Effector memory CD8-positive, alpha-beta T cell (primary cell): Measurements from ENCODE around the gene ERP44.
"Not testable (repeated sequence)": the region's sequence is repeated elsewhere in the genome, so short reads cannot be mapped to it uniquely, and the experiment has no call there.

Experiments
- ATAC-seq: fragments of 150-1000 bp; cut with Tn5 transposase; replicated peaks from 2 replicates; pipeline ENCODE4 v1.10.0; 2021; ENCODE audit warnings: mild to moderate bottlenecking, moderate library complexity
- DNase-seq, 3 experiments: peaks; one replicate each; pipeline ENCODE4 v3.0.0; 2021
- H3K27ac Mint-ChIP-seq, 2 donors: one replicate each; pipeline ENCODE4 v1.8.0; 2022; ENCODE audit warnings: mild to moderate bottlenecking in 2 of 2, mixed read lengths in 2 of 2, moderate library complexity in 2 of 2
- H3K27me3 Mint-ChIP-seq, 2 donors: one replicate each; pipeline ENCODE4 v1.8.0; 2022; ENCODE audit warnings: mixed read lengths in 2 of 2
- H3K36me3 Mint-ChIP-seq: one replicate; pipeline ENCODE4 v1.8.0; 2022; ENCODE audit warnings: mild to moderate bottlenecking, moderate library complexity, mixed read lengths; ENCODE audit not compliant: insufficient read depth
- H3K4me1 Mint-ChIP-seq, 2 donors: one replicate each; pipeline ENCODE4 v1.8.0; 2022; ENCODE audit warnings: low read depth in 2 of 2, mixed read lengths in 2 of 2
- H3K4me3 Mint-ChIP-seq, 2 donors: one replicate each; pipeline ENCODE4 v1.8.0; 2022; ENCODE audit warnings: mild to moderate bottlenecking in 2 of 2, mixed read lengths in 2 of 2, moderate library complexity in 2 of 2
- H3K9me3 Mint-ChIP-seq, 2 donors: one replicate each; pipeline ENCODE4 v1.8.0; 2022; ENCODE audit warnings: mixed read lengths in 2 of 2
- total RNA-seq, 9 experiments: gene quantifications; one replicate each; lab custom pipeline; 2026; lab: John Stamatoyannopoulos, UW

ERP44 gene
- 44.8 to 70.9 (median 64.7) reads per million in 9 experiments for total RNA-seq

DNA sequence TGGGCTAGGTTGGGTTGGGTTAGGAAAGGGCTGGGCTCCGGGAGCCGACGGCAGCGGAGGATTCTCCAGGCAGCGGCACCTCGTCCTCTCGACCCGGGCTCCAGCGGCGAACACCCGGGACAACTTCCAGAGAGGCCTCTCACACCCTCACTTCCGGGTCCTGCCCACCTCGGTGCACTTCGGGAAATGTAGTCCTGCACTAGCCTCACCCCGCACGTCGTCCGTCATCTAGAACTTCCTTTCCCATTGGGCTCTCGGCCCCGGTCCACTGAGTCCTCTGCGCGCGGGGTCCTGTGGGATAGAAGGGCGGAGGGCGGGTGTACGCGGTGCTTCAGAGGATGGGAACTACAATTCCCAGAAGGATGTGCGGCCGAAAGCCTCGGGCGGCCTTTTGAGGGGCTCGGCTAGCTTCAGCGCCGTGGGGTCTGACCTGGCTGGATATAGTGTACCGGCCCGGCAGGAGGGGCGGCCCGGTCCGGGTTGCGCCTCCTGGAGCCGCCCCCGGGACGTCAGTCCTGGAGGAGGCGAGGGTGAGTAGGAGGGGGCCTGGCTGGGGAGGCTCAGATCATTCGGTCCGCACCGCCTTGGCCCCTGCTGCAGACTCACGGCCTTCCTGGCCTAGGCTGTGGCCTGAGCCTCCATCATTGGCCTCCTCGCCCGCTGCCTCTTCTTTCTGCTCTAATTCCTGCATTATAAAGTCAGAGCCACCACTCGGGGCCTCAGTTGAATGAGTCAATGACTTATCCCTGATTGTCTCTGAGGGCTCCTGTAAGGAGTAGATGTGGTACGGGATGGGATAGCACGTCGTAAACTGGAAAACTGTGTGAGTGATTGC lies at the start of gene ERP44, which contains the start of gene INVS:
Gene ERP44 (minus strand): TSS at position 114 of the 835 bp plus-strand sequence. CDS start 160 bp downstream, outside the sequence.
Gene INVS (plus strand): TSS at position 357 of the 835 bp plus-strand sequence. CDS start 5,279 bp downstream, outside the sequence.
- Mint-ChIP-seq H3K36me3 (peaks cover 13% of the 10 kb centered on the region), H3K4me1 (peaks cover 24 to 34% of the 10 kb centered on the region in 2 donors), H3K27ac (peak within 1 kb of the TSS; percentile 97 to 99), H3K27me3 (no peaks in the 10 kb centered on the region), H3K4me3 (peak within 1 kb of the TSS; percentile 99 to 100), H3K9me3 (no peaks in the 10 kb centered on the region)
- peak; percentile 97 for ATAC-seq
- DNase-seq, result peak; percentile 95 to 96 (median 95)

DNA sequence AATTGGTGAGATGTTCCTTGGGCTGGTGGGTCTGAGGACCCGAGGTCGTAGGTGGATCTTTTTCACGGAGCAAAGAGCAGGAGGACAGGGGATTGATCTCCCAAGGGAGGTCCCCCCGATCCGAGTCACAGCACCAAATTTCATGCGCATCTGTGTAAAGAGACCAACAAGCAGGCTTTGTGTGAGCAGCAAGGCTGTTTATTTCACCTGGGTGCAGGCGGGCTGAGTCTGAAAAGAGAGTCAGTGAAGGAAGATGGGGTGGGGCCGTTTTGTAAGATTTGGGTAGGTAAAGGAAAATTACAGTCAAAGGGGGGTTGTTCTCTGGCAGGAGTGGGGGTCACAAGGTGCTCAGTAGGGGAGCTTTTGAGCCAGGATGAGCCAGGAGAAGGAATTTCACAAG lies 47.2 kb upstream of the ERP44 start:
- not testable (repeated sequence) for H3K27me3 Mint-ChIP-seq

DNA sequence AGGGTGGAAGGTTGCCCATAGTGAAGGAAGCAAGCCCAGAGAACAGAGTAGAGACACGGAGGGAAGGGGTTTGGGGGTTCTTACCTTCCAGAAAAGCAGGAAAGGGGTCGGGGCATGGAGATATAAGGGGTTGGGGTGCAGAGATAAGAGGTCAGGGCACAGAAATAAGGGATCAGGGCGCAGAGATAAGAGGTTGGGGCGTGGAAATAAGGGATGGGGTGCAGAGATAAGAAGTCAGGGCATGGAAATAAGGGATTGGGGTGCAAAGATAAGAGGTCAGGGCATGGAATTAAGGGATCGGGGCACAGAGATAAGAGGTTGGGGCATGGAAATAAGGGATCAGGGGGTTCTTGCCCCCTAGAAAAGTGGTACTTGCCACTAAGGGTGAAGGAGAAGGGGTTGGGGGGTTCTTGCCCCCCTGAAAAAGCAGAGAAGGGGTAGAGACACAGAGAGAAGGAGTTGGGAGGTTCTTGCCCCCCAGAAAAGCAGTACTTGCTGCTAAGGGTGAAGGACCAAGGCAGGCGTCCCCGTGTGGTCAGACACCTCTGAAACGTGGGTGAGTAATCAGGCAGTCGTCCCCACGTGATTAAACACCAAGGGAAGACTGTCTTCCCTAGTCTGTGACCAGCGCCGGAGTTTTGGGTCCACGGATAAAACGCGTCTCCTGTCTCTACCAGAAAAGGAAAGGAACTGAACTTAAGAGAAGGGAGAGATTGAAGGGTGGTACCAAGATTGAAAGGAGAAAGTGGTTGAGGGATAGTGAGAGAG lies 46.6 kb upstream of the ERP44 start:
- not testable (repeated sequence) for DNase-seq, H3K4me3 Mint-ChIP-seq, H3K9me3 Mint-ChIP-seq, H3K36me3 Mint-ChIP-seq, H3K27me3 Mint-ChIP-seq, ATAC-seq
- Mint-ChIP-seq H3K4me1 (peaks cover 0 to 13% of the 10 kb centered on the region in 2 donors), H3K27ac (peak overlapping the region in 1 of 2 donors; percentile 55)

More for the DNA sequence above, 47.2 kb upstream of the ERP44 start:
- not testable (repeated sequence) for H3K9me3 Mint-ChIP-seq, H3K4me3 Mint-ChIP-seq, H3K36me3 Mint-ChIP-seq, DNase-seq, ATAC-seq
- peak overlapping the region in 1 of 2 donors; percentile 55 for H3K27ac Mint-ChIP-seq
- H3K4me1 Mint-ChIP-seq, result peaks cover 0 to 13% of the 10 kb centered on the region in 2 donors

DNA sequence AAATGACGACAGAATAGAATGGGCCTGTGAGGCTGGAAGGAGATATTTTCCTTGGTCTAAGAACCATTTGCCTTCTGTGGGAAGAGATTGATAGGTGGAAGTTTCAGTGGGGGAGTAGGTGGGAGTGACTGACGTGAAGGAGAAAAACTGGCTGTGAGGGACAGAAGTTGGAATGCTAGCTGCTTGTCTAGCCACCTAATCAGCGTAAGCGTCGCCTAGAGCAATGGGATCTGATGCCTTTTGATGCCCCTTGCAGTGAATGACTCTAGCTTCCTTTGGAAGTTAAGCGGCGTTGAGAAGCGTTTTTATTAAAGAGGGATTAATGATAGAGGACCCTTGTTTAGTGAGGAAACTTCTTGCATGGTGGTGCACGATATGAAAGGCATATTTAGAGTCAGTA lies 43.1 kb upstream of the ERP44 start:
- not testable (repeated sequence) for H3K27ac Mint-ChIP-seq, H3K27me3 Mint-ChIP-seq, H3K4me3 Mint-ChIP-seq, H3K9me3 Mint-ChIP-seq, DNase-seq, H3K36me3 Mint-ChIP-seq, ATAC-seq
- H3K4me1 Mint-ChIP-seq, result peaks cover 0 to 13% of the 10 kb centered on the region in 2 donors

DNA sequence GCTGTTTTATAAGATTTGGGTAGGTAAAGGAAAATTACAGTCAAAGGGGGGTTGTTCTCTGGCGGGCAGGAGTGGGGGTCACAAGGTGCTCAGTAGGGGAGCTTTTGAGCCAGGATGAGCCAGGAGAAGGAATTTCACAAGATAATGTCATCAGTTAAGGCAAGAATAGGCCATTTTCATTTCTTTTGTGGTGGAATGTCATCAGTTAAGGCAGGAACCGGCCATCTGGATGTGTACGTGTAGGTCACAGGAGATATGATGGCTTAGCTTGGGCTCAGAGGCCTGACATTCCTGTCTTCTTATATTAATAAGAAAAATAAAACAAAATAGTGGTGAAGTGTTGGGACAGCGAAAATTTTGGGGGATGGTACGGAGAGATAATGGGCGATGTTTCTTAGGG lies 41.5 kb upstream of the ERP44 start:
- not testable (repeated sequence) for H3K4me1 Mint-ChIP-seq, H3K27ac Mint-ChIP-seq, H3K36me3 Mint-ChIP-seq, ATAC-seq, H3K9me3 Mint-ChIP-seq, H3K4me3 Mint-ChIP-seq, H3K27me3 Mint-ChIP-seq, DNase-seq

DNA sequence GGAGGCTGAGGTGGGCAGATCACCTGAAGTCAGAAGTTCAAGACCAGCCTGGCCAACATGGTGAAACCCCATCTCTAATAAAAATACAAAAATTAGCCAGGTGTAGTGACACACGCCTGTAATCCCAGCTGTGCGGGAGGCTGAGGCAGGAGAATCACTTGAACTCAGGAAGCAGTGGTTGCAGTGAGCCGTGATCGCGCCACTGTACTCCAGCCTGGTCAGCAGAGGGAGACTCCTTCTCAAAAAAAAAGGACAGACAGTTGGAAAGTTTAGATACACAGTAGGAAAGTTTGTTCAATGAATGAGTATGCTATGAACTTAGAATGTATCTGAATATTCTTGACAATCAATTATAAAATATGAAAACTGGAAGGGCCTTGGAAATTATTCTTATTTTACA lies 38.0 kb upstream of the ERP44 start:
- not testable (repeated sequence) for DNase-seq, H3K4me3 Mint-ChIP-seq, ATAC-seq, H3K9me3 Mint-ChIP-seq, H3K27ac Mint-ChIP-seq, H3K36me3 Mint-ChIP-seq, H3K27me3 Mint-ChIP-seq, H3K4me1 Mint-ChIP-seq

DNA sequence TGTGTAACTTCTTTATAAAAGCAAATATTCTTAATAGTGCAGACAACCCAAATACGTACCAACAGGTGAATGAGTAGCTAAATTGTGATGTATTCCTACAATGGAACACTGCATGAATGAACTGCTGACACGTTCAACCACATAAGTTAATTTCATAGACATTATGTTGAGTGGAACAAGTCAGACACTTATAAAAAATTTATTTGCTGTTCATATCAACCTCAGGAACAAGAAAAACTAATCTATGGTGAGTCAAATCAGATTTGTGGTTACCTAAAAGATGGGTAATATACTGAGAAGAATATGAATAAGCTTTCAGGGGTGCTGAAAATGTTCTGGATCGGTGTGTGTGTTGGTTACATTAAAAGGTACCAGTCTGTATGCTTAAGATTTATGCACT lies 35.9 kb upstream of the ERP44 start:
- ATAC-seq (no peak), DNase-seq (no peak)
- H3K9me3 Mint-ChIP-seq, result no peaks in the 10 kb centered on the region
- no peak overlapping the region for H3K27ac Mint-ChIP-seq
- H3K27me3 Mint-ChIP-seq, result no peaks in the 10 kb centered on the region
- H3K4me3 Mint-ChIP-seq, result no peak overlapping the region
- no peaks in the 10 kb centered on the region for H3K4me1 Mint-ChIP-seq
- H3K36me3 Mint-ChIP-seq, result no peaks in the 10 kb centered on the region

DNA sequence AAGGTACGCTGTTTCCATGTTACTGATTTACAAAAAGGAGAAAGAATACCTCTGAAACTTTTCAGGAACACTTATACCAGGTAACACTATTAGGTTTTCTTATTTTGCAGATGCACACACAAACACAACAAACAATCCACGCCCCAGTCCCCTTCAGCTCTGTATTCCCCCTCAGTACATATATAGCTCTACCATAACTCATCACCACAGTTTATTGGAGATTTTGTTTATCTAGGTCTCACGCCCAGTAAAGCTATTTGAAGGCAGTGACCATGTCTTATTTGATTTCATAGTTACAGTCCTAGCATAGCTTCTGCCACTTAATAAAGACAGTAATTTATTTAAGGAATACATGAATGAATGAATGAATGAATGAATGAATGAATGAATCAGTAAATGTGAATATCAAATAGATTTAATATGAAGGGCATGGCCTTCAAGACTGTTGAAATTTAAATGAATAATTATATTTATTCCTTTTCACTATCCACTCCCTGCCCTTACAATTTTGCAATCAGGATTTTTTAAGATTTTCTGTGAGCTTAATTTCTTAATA lies 33.2 kb upstream of the ERP44 start:
- Mint-ChIP-seq H3K36me3 (peaks cover 8% of the 10 kb centered on the region), H3K27me3 (no peaks in the 10 kb centered on the region), H3K9me3 (no peaks in the 10 kb centered on the region), H3K4me1 (no peaks in the 10 kb centered on the region), H3K4me3 (no peak overlapping the region), H3K27ac (no peak overlapping the region)
- DNase-seq (no peak), ATAC-seq (no peak)

DNA sequence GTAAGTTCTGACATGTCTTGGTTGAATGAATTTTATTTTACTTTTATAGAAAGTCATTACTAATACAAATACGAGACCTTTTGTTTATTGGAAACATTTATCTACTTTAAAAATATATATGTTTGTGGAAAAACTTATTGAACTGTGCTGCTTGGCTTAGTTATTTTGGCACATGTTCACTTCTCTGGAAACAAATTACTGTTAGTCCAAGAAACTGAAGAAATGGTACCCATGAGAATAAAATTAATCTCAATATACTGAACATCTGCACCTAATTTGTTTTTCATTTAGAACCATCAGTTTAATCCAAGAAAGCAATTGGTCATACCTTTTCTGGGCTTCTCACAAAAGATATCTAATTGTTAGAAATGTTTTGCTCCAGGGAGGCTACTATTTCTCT lies 32.4 kb upstream of the ERP44 start:
- Mint-ChIP-seq H3K4me1 (no peaks in the 10 kb centered on the region), H3K4me3 (no peak overlapping the region), H3K27me3 (no peaks in the 10 kb centered on the region), H3K36me3 (peaks cover 12% of the 10 kb centered on the region), H3K9me3 (no peaks in the 10 kb centered on the region), H3K27ac (no peak overlapping the region)
- ATAC-seq (no peak), DNase-seq (no peak)

DNA sequence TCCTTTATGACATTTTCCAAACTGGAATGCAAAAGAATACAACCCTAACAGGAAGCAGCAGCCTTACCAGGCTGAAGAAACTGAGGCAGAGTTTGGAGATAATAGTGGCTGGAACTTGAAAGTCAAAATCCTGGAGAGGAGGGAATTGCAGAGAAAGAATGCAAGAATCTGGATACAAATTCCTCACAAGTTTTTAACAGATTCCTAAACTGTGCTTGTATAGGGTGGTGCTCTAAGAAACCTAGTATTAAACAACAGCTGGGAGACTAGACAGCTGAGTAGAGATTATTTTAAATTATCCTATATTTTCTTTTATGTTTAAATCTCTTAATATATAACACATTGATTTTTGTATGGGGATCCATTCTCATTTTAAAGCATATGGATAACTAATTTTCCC lies 31.0 kb upstream of the ERP44 start:
- no peak overlapping the region for H3K27ac Mint-ChIP-seq
- H3K4me1 Mint-ChIP-seq, result peaks cover 0 to 11% of the 10 kb centered on the region in 2 donors
- no peaks in the 10 kb centered on the region for H3K27me3 Mint-ChIP-seq
- peaks cover 12% of the 10 kb centered on the region for H3K36me3 Mint-ChIP-seq
- H3K4me3 Mint-ChIP-seq, result no peak overlapping the region
- DNase-seq, result no peak
- ATAC-seq, result no peak
- H3K9me3 Mint-ChIP-seq, result no peaks in the 10 kb centered on the region

DNA sequence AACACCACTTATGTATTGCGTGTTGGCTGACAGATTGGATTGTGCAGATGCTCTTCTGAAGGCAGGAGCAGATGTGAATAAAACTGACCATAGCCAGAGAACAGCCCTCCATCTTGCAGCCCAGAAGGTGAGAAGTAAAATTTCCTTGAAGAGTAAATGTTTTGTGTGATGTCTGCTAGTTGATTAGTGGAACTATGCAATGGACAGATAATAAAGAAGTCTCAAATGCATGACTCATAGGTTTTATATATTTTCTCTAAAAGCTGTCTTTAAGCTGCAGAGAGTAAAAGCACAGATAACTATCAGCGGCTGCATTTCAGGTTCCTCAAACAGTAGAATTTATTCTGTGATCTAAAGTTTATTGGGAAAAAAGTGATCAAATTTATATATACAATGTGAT lies 27.6 kb upstream of the ERP44 start:
- Mint-ChIP-seq H3K36me3 (peaks cover 12% of the 10 kb centered on the region), H3K9me3 (no peaks in the 10 kb centered on the region)
- ATAC-seq, result no peak

DNA sequence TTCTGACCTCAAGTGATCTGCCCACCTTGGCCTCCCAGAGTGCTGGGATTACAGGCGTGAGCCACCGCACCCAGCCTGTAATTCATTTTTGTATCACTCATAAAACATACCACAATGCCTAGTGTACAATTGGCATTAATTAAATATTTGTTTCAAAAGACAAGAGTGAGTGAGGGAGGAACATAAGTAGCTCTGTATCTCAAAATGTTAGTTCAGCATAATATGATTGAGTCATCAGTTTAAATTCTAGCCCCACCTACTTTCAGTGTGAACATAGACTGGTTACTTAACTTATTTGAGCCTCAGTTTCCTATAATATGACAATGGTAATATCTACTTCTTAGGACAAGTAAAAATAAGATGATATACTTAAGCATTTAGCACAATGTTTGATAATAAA lies 27.1 kb upstream of the ERP44 start:
- Mint-ChIP-seq H3K27me3 (no peaks in the 10 kb centered on the region), H3K4me3 (no peak overlapping the region), H3K27ac (peak overlapping the region in 1 of 2 donors; percentile 76), H3K9me3 (no peaks in the 10 kb centered on the region), H3K4me1 (peaks cover 0 to 14% of the 10 kb centered on the region in 2 donors), H3K36me3 (peaks cover 12% of the 10 kb centered on the region)
- ATAC-seq (no peak), DNase-seq (no peak)

More for the DNA sequence above, 27.6 kb upstream of the ERP44 start:
- H3K27me3 Mint-ChIP-seq, result no peaks in the 10 kb centered on the region
- no peak overlapping the region for H3K4me3 Mint-ChIP-seq
- no peak overlapping the region for H3K27ac Mint-ChIP-seq
- H3K4me1 Mint-ChIP-seq, result peaks cover 0 to 11% of the 10 kb centered on the region in 2 donors
- no peak for DNase-seq

DNA sequence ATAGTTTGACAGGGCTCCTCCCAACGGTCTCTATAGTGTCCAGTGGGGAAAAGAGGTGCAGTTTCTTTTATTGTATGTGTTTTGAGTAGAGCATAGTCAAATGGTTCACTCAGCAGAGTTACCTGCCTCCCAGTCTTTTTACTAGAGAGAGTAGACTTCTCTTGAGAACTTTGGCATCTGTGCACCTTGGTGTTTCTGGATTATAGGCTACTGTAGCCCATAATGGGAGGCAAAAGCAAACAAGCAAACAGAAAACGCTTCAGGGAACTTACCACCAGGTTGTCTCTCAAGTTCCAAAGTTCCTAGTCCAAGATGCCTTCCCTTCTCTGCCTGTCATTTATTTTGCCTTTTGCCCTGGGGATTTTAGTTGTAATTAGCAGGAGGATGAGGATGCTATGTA lies 26.4 kb upstream of the ERP44 start:
- ATAC-seq (no peak), DNase-seq (no peak)
- H3K36me3 Mint-ChIP-seq, result peaks cover 12% of the 10 kb centered on the region
- no peak overlapping the region for H3K4me3 Mint-ChIP-seq
- H3K27me3 Mint-ChIP-seq, result no peaks in the 10 kb centered on the region
- H3K9me3 Mint-ChIP-seq, result no peaks in the 10 kb centered on the region
- peaks cover 2 to 20% of the 10 kb centered on the region in 2 donors for H3K4me1 Mint-ChIP-seq
- peak overlapping the region in 1 of 2 donors; percentile 76 for H3K27ac Mint-ChIP-seq
